A673 (cell line): ENCODE data around the gene ZNF789. TPM values are rescaled to one million over a fixed set of nuclear protein-coding genes. Genes with fewer than 3 reads are reported as not detected.

Experiments
- BruUV-seq: library from RNA; stranded (reverse); fragments of 400-500 nt; replicated peaks from 2 replicates; lab custom pipeline; 2021; lab: Mats Ljungman, UMichigan
- CTCF ChIA-PET: fragments of 300-600 bp; sonication (Branson Sonifier 250); formaldehyde crosslinking; loops from one replicate; lab custom pipeline; 2022; ENCODE audit warnings: antibody characterized with exemption; lab: Charles Lee
- POLR2A ChIA-PET: fragments of 300-600 bp; sonication (Branson Sonifier 250); formaldehyde crosslinking; loops from one replicate; lab custom pipeline; 2022; ENCODE audit warnings: antibody characterized with exemption; ENCODE audit not compliant: low non-redundant PET; lab: Charles Lee
- DNase-seq: peaks from one replicate; pipeline ENCODE4 v3.0.0-alpha.2; 2015; ENCODE audit warnings: low spot score
- H3K27ac ChIP-seq: fragments of 200-600 bp; sonication (generic); 2 replicates; pipeline ENCODE4 v1.5.1; 2016; ENCODE audit warnings: mixed run types, low read depth, mild to moderate bottlenecking, mixed read lengths, antibody characterized with exemption, low read length; ENCODE audit not compliant: poor library complexity, severe bottlenecking
- H3K27me3 ChIP-seq: fragments of 200-600 bp; sonication (generic); replicated peaks from 2 replicates; pipeline ENCODE4 v1.6.1; 2017; ENCODE audit warnings: mixed run types, low read depth, mild to moderate bottlenecking, mixed read lengths, antibody characterized with exemption, low read length; ENCODE audit not compliant: insufficient read depth, poor library complexity
- H3K36me3 ChIP-seq: fragments of 200-600 bp; sonication (generic); 2 replicates; pipeline ENCODE4 v1.6.1; 2016; ENCODE audit warnings: mixed run types, mild to moderate bottlenecking, mixed read lengths, antibody characterized with exemption, low read length; ENCODE audit not compliant: insufficient read depth, poor library complexity, severe bottlenecking
- H3K4me1 ChIP-seq: fragments of 200-600 bp; sonication (generic); 2 replicates; pipeline ENCODE4 v1.6.1; 2017; ENCODE audit warnings: mixed run types, mild to moderate bottlenecking, mixed read lengths, antibody characterized with exemption, low read length; ENCODE audit not compliant: insufficient read depth, poor library complexity, severe bottlenecking
- H3K4me3 ChIP-seq: fragments of 200-600 bp; sonication (generic); 2 replicates; pipeline ENCODE4 v1.5.1; 2016; ENCODE audit warnings: low read depth, mixed run types, mild to moderate bottlenecking, mixed read lengths, low read length; ENCODE audit not compliant: poor library complexity, severe bottlenecking
- H3K9me3 ChIP-seq: fragments of 200-600 bp; sonication (generic); 2 replicates; pipeline ENCODE4 v1.6.1; 2016; ENCODE audit warnings: mixed run types, low read depth, mild to moderate bottlenecking, mixed read lengths, antibody characterized with exemption, low read length; ENCODE audit not compliant: poor library complexity, severe bottlenecking
- CTCF ChIP-seq: fragments of 300-800, 200-600 bp; sonication (generic); conservative IDR thresholded peaks from 2 replicates; pipeline ENCODE4 v1.5.1; 2017; ENCODE audit warnings: low read depth, mild to moderate bottlenecking, antibody characterized with exemption, low read length, moderate library complexity, mixed read lengths
- EZH2 ChIP-seq: fragments of 200-600 bp; sonication (generic); IDR thresholded peaks from 2 replicates; pipeline ENCODE4 v1.6.1; 2017; ENCODE audit warnings: borderline replicate concordance, low read depth, mild to moderate bottlenecking, mixed read lengths, antibody characterized with exemption, low read length; ENCODE audit not compliant: poor library complexity, severe bottlenecking
- intact Hi-C: fragments of 100-400 bp; cut with micrococcal nuclease; formaldehyde crosslinking; loops from one replicate; pipeline ENCODE4 v1.10.0; 2022; ENCODE audit not compliant: unreplicated experiment
- total RNA-seq: library from RNA; stranded (reverse); gene quantifications from 2 replicates; pipeline ENCODE4 v1.2.3, GENCODE V29; 2021

The ZNF789 gene
- total RNA-seq, 1 experiment from 2014 or later: 17.0 TPM

GRCh38 chr7:99437946-99438572 is 34.6 kb upstream of the ZNF789 start:
- H3K27me3 ChIP-seq: no peaks in the 10 kb centered on the region
- TSS peak; percentile 37 for BruUV-seq
- peak overlapping the region; percentile 89 for H3K4me3 ChIP-seq
- peaks cover 34% of the 10 kb centered on the region for H3K36me3 ChIP-seq
- peaks cover 15% of the 10 kb centered on the region for H3K4me1 ChIP-seq
- TF ChIP-seq CTCF (no peak), EZH2 (no peak)
- CTCF ChIA-PET: interaction anchor here (0.7 kb wide), 1 partner anchor 12 kb away, joined by 3 read pairs; no protein-coding TSS in a partner anchor
- DNase-seq: no peak
- intact Hi-C loops: no loop called here
- POLR2A ChIA-PET: no interaction called here
- H3K9me3 ChIP-seq: no peaks in the 10 kb centered on the region
- H3K27ac ChIP-seq: peak overlapping the region; percentile 92

- Histone ChIP-seq H3K9me3 (no peaks in the 10 kb centered on the region), H3K27me3 (no peaks in the 10 kb centered on the region), H3K36me3 (peaks cover 35% of the 10 kb centered on the region), H3K27ac (peak within 1 kb of the TSS; percentile 92), H3K4me1 (peaks cover 15% of the 10 kb centered on the region), H3K4me3 (peak within 1 kb of the TSS; percentile 89)
- peak; percentile 98 for DNase-seq
- no peak for TF ChIP-seq CTCF
- no peak for TF ChIP-seq EZH2
- ChIA-PET CTCF (interaction anchor here (0.7 kb wide), 1 partner anchor 11 kb away, joined by 3 read pairs; no protein-coding TSS in a partner anchor), POLR2A (interaction anchor here (0.6 kb wide), 1 partner anchor 989 kb away, joined by 3 read pairs; the partner anchor contains the start of gene ZCWPW1)
- intact Hi-C loops: no loop called here
- BruUV-seq: no TSS peak
Observed at GRCh38 chr7:99438573-99439480, 33.9 kb upstream of the ZNF789 start, which contains the start of the genes CPSF4 and PTCD1. Gene CPSF4 (plus strand): TSS chr7:99438943. CDS start chr7:99439083, 140 bp downstream. Gene PTCD1 (minus strand): TSS chr7:99438798. CDS start chr7:99435242, 3,556 bp downstream.

GRCh38 chr7:99440195-99440594 is 32.5 kb upstream of the ZNF789 start:
- H3K9me3 ChIP-seq: no peaks in the 10 kb centered on the region
- CTCF ChIA-PET: no interaction called here
- H3K36me3 ChIP-seq: peaks cover 32% of the 10 kb centered on the region
- H3K27ac ChIP-seq: no peak overlapping the region
- DNase-seq: no peak
- peaks cover 15% of the 10 kb centered on the region for H3K4me1 ChIP-seq
- POLR2A ChIA-PET: no interaction called here
- H3K27me3 ChIP-seq: no peaks in the 10 kb centered on the region
- BruUV-seq: no TSS peak
- TF ChIP-seq CTCF (no peak), EZH2 (no peak)
- peak overlapping the region; percentile 89 for H3K4me3 ChIP-seq
- intact Hi-C loops: no loop called here
